HG03520 (cell line): ENCODE measurements around the gene FAM114A1.
"Not testable (repeated sequence)": the region's sequence is repeated elsewhere in the genome, so short reads cannot be mapped to it uniquely, and the experiment has no call there.

Experiments
- ATAC-seq: cut with Tn5 transposase; IDR thresholded peaks from one replicate; pipeline ENCODE4 v1.9.1; 2021; ENCODE audit warnings: mild to moderate bottlenecking, moderate library complexity; ENCODE audit not compliant: unreplicated experiment

FAM114A1 gene

GRCh38 chr4:38959248-38959647, 91.6 kb downstream of the FAM114A1 start:
- not testable (repeated sequence) for ATAC-seq

GRCh38 chr4:38964942-38965775, 97.6 kb downstream of the FAM114A1 start:
- no peak for ATAC-seq

GRCh38 chr4:38965866-38966265, 98.3 kb downstream of the FAM114A1 start:
- no peak for ATAC-seq

GRCh38 chr4:38967260-38968095, 99.9 kb downstream of the FAM114A1 start:
- ATAC-seq, result no peak

- ATAC-seq, result no peak
Measured at GRCh38 chr4:38968668-38969067, 101.1 kb downstream of the FAM114A1 start.

- no peak for ATAC-seq
Measured at GRCh38 chr4:38976308-38976707, 108.7 kb downstream of the FAM114A1 start.

GRCh38 chr4:38979081-38979480, 111.5 kb downstream of the FAM114A1 start:
- no peak for ATAC-seq

GRCh38 chr4:38979511-38980230, 112.1 kb downstream of the FAM114A1 start:
- no peak for ATAC-seq

GRCh38 chr4:38980903-38981676, 113.5 kb downstream of the FAM114A1 start:
- no peak for ATAC-seq

GRCh38 chr4:38982361-38983095, 114.9 kb downstream of the FAM114A1 start:
- no peak for ATAC-seq

- no peak for ATAC-seq
Measured at GRCh38 chr4:38983291-38983690, 115.7 kb downstream of the FAM114A1 start.

- no peak for ATAC-seq
Measured at GRCh38 chr4:38983787-38984598, 116.4 kb downstream of the FAM114A1 start.

GRCh38 chr4:38985410-38986100, 117.9 kb downstream of the FAM114A1 start:
- ATAC-seq, result no peak

- ATAC-seq, result no peak
Measured at GRCh38 chr4:38987491-38987890, 119.9 kb downstream of the FAM114A1 start.

GRCh38 chr4:38988353-38988752, 120.7 kb downstream of the FAM114A1 start:
- not testable (repeated sequence) for ATAC-seq

- ATAC-seq, result no peak
Measured at GRCh38 chr4:38989487-38989886, 121.9 kb downstream of the FAM114A1 start.

GRCh38 chr4:38990241-38990640, 122.6 kb downstream of the FAM114A1 start:
- ATAC-seq, result no peak

- ATAC-seq, result no peak
Measured at GRCh38 chr4:38993683-38994082, 126.1 kb downstream of the FAM114A1 start.
